Measurements from ENCODE around the gene SPTBN1. TPM values are rescaled to one million over a fixed set of nuclear protein-coding genes. Genes with fewer than 3 reads are reported as not detected.

The SPTBN1 gene
- total and polyA plus RNA-seq, 2 of the 13 experiments (the other 11 are each of a cell fraction or from before 2014, with no cell fraction given): 123 to 299 TPM

- no peak for TF ChIP-seq FOXP1 (IDR thresholded peaks at IDR 0.05)
- TF ChIP-seq FOXP1 (CRISPR knock-in tag; IDR thresholded peaks at IDR 0.05): no peak
- TF ChIP-seq XRCC5 (optimal IDR thresholded peaks at IDR 0.05; ENCODE audit: low read length): peak; percentile 59
- no peak for TF ChIP-seq ZSCAN29 (CRISPR knock-in tag; conservative IDR thresholded peaks at IDR 0.05)
- TF ChIP-seq ELF3 (CRISPR knock-in tag; IDR thresholded peaks at IDR 0.05): peak; percentile 17; the same call in 1 of the 2 replicates
- no peak for TF ChIP-seq AGO1 (IDR thresholded peaks at IDR 0.05; ENCODE audit: low read depth, low read length, poor library complexity, severe bottlenecking)
- no peak for TF ChIP-seq ZNF207 (IDR thresholded peaks at IDR 0.05; ENCODE audit: borderline replicate concordance)
- peak; percentile 59; the same call in 1 of the 2 replicates for TF ChIP-seq RAD21 (CRISPR knock-in tag; IDR thresholded peaks at IDR 0.05)
- no peak for TF ChIP-seq KLF6 (CRISPR knock-in tag; IDR thresholded peaks at IDR 0.05)
- TF ChIP-seq ZMYM4 (CRISPR knock-in tag; IDR thresholded peaks at IDR 0.05): peak; percentile 69; the same call in 1 of the 2 replicates
- TF ChIP-seq ZNF383 (CRISPR knock-in tag; IDR thresholded peaks at IDR 0.05; ENCODE audit: borderline replicate concordance): no peak
- no peak for TF ChIP-seq SYNCRIP (IDR thresholded peaks at IDR 0.05; ENCODE audit: insufficient read depth, low read depth, low read length)
- TF ChIP-seq ZNF234 (CRISPR knock-in tag; conservative IDR thresholded peaks at IDR 0.05): no peak
- TF ChIP-seq RCOR2 (CRISPR knock-in tag; IDR thresholded peaks at IDR 0.05): no peak
- TF ChIP-seq ZEB1 (IDR thresholded peaks at IDR 0.05; ENCODE audit: insufficient replicate concordance, low read depth): no peak
These were observed 41.9 kb downstream of the SPTBN1 start (continued) for GRCh38 chr2:54497763-54498680.

GRCh38 chr2:54499661-54500060 lies 43.5 kb downstream of the SPTBN1 start:
- CTCF ChIA-PET (ENCODE audit: low intra/inter-chr PET ratio, low total read pairs): no interaction called here
- TF ChIP-seq ZNF496 (CRISPR knock-in tag; IDR thresholded peaks at IDR 0.05; ENCODE audit: insufficient replicate concordance) (no peak), SOX6 (IDR thresholded peaks at IDR 0.05) (no peak), SOX6 (CRISPR knock-in tag; IDR thresholded peaks at IDR 0.05) (no peak), TBX3 (IDR thresholded peaks at IDR 0.05; ENCODE audit: borderline replicate concordance) (no peak), BRD4 (CRISPR knock-in tag; IDR thresholded peaks at IDR 0.05) (no peak), HNF4A (CRISPR knock-in tag; IDR thresholded peaks at IDR 0.05) (no peak), LBX2 (CRISPR knock-in tag; IDR thresholded peaks at IDR 0.05; ENCODE audit: borderline replicate concordance) (no peak), NCOA2 (CRISPR knock-in tag; IDR thresholded peaks at IDR 0.05) (no peak), ZNF761 (CRISPR knock-in tag; conservative IDR thresholded peaks at IDR 0.05) (no peak)

More at GRCh38 chr2:54499661-54500060, 43.5 kb downstream of the SPTBN1 start:
- no peaks in the 10 kb centered on the region for H3K27me3 ChIP-seq (ENCODE audit: control insufficient read depth in 1 of 2, insufficient read depth in 2 of 2, low read length in 2 of 2)
- H2AFZ ChIP-seq (ENCODE audit: low read length): no peak overlapping the region
- no peak for ATAC-seq
- H3K4me3 ChIP-seq (replicated peaks in 1 of 3; ENCODE audit: insufficient read depth in 1 of 3, low read depth in 2 of 3, low read length in 3 of 3): no peak overlapping the region
- no peak overlapping the region for H3K9ac ChIP-seq (ENCODE audit: insufficient read depth, low read depth, low read length)
- peaks cover 75% of the 10 kb centered on the region for H3K79me2 ChIP-seq (ENCODE audit: insufficient read depth, low read length)
- POLR2A ChIA-PET: no interaction called here
- H3K27ac ChIP-seq (ENCODE audit: extremely low read length, insufficient read depth, low read length): no peak overlapping the region
- no peak for FAIRE-seq
- 96% methylated on average over 2 of the region's 2 CpGs for WGBS (ENCODE audit: low lambda C conversion rate)
- intact Hi-C loops (cut with micrococcal nuclease; ENCODE audit: unreplicated experiment): loop anchor here (10.0 kb wide), 1 partner anchor 165 kb away; a partner anchor contains a TSS
- no peak overlapping the region for H3K4me2 ChIP-seq (ENCODE audit: low read depth, low read length)
- no peaks in the 10 kb centered on the region for H3K9me3 ChIP-seq (ENCODE audit: low read length)
- peaks cover 0 to 2% of the 10 kb centered on the region in 2 experiments; a peak in 1 of 5 replicates for H3K36me3 ChIP-seq (replicated peaks in 1 of 2; ENCODE audit: control insufficient read depth in 1 of 2, insufficient read depth in 2 of 2, low read length in 2 of 2)
- in situ Hi-C loops (cut with HindIII; ENCODE audit: extremely low pct_ligation_motif_present, low pct_unique_long_range_greater_than_20kb): no loop called here
- no TSS peak for BruUV-seq (replicated peaks)
- no peak for DNase-seq (ENCODE audit: low spot score)
- H4K20me1 ChIP-seq (ENCODE audit: insufficient read depth, low read length): peaks cover 41% of the 10 kb centered on the region
- peaks cover 55% of the 10 kb centered on the region for H3K4me1 ChIP-seq (ENCODE audit: insufficient read depth, low read length)
